ENCODE results near the gene SLAMF7.
"Not testable (repeated sequence)": the region's sequence is repeated elsewhere in the genome, so short reads cannot be mapped to it uniquely, and the experiment has no call there.

DNA sequence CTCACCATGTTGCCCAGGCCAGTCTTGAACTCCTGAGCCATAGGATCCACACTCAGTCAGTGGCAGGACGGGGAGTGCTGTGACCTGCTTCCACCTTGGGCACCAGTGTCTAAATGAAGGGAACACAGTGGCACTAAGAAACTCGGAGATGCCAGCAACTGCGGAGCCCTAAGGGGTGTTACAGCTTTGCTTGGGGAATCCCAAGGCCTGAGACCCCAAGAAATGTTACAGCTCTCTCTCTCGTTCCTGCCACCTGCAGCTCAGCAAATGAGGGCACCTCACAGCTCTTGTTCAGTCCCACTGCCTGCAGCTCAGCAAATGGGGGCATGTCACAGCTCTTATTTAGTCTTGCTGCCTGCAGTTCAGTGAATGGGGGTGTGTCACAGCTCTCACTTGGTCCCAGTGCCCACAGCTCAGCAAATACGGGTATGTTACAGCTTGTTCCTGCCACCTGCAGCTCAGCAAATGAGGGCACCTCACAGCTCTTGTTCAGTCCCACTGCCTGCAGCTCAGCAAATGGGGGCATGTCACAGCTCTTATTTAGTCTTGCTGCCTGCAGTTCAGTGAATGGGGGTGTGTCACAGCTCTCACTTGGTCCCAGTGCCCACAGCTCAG lies 24.9 kb upstream of the SLAMF7 start:
- TF ChIP-seq, protein P1, sequence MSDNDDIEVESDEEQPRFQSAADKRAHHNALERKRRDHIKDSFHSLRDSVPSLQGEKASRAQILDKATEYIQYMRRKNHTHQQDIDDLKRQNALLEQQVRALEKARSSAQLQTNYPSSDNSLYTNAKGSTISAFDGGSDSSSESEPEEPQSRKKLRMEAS (IDR thresholded peaks at IDR 0.05): not testable (repeated sequence)
- TF ChIP-seq POLR2AphosphoS2 (conservative IDR thresholded peaks at IDR 0.05; ENCODE audit: low read length); KDM5A (IDR thresholded peaks at IDR 0.05); RFX5 (IDR thresholded peaks at IDR 0.05); CHD4 (IDR thresholded peaks at IDR 0.05; ENCODE audit: borderline replicate concordance): not testable (repeated sequence)
- TF ChIP-seq, protein P2, sequence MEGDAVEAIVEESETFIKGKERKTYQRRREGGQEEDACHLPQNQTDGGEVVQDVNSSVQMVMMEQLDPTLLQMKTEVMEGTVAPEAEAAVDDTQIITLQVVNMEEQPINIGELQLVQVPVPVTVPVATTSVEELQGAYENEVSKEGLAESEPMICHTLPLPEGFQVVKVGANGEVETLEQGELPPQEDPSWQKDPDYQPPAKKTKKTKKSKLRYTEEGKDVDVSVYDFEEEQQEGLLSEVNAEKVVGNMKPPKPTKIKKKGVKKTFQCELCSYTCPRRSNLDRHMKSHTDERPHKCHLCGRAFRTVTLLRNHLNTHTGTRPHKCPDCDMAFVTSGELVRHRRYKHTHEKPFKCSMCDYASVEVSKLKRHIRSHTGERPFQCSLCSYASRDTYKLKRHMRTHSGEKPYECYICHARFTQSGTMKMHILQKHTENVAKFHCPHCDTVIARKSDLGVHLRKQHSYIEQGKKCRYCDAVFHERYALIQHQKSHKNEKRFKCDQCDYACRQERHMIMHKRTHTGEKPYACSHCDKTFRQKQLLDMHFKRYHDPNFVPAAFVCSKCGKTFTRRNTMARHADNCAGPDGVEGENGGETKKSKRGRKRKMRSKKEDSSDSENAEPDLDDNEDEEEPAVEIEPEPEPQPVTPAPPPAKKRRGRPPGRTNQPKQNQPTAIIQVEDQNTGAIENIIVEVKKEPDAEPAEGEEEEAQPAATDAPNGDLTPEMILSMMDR (IDR thresholded peaks at IDR 0.05): not testable (repeated sequence)

Measured in A549 (cell line).